Measurements from ENCODE around the gene C3orf49. TPM values are rescaled to one million over a fixed set of nuclear protein-coding genes. Genes with fewer than 3 reads are reported as not detected.
A peak's percentile ranks its signal among the peaks of the same experiment; 100 is the strongest.

Gene C3orf49
- total and polyA plus RNA-seq, 9 of the 15 experiments (the other 6 are each of a cell fraction or from before 2014, with no cell fraction given) = not detected

DNA sequence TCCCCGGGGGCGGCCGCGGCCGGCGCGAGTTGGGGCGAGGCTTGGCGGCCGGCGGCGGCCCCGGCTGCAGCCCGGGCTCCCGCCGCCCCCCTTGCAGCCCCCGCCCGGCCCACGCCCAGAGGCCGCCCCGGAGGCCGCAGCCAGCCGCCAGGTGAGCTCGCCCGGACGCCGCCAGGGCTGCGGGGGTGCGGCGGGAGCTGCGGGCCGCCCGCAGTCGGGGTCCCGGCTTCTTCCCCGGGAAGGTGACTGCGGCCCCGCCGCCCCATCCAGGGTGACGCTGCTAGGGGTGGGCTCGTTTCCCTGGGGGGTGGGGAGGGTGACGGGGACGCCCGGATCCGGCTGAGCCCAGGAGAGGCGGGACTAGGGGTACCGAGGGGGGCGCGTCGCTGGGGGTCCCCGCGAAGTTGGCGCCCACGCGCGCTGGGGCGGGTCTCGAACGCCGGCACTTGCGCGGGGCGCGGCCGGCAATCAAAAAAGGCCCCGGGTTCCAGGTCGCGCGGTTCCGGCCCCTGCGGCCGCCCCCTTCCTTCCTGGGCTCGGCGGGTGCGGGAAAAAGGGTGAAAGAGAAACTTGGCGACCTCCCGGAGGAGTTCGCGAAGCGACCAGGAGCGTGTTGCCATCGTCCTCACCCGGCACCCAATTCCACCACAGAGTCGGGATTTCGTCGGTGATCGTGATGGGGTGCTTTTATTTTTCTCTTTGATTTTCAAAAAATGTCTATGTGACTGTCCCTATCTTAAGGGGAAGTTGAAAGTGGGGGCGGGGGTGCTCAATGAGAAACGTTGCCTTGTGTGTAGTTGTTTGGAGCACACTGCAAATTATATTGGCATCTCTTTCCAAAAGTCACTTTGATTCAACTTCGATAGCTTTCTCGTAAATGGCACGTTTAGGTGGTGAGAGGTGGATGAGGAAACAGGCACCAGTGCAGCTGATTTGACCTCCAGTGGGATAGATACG is 45.2 kb downstream of the C3orf49 start:
- Histone ChIP-seq H3K27me3 (ENCODE audit: control insufficient read depth in 2 of 2, insufficient read depth in 2 of 2, low read length in 2 of 2) (no peaks in the 10 kb centered on the region), H4K20me1 (replicated peaks; ENCODE audit: control insufficient read depth, insufficient read depth, low read length) (no peaks in the 10 kb centered on the region), H3K4me2 (ENCODE audit: insufficient read depth, low read length) (peak overlapping the region; percentile 70), H3K9ac (ENCODE audit: insufficient read depth in 1 of 2, low read depth in 2 of 2, low read length in 2 of 2) (peak overlapping the region; percentile 85 to 94), H3K9me3 (replicated peaks; ENCODE audit: control insufficient read depth, insufficient read depth, low read depth, low read length) (no peaks in the 10 kb centered on the region), H3K79me2 (ENCODE audit: control insufficient read depth, insufficient read depth, low read length) (peaks cover 90% of the 10 kb centered on the region), H3K4me1 (replicated peaks in 1 of 2; ENCODE audit: control insufficient read depth in 2 of 2, insufficient read depth in 2 of 2, low read length in 2 of 2) (peaks cover 4% of the 10 kb centered on the region in 2 experiments; a peak in 4 of 5 replicates), H3K9me1 (ENCODE audit: control insufficient read depth, insufficient read depth, low read length) (no peaks in the 10 kb centered on the region), H3K27ac (ENCODE audit: extremely low read depth, low read depth, low read length) (peak overlapping the region; percentile 88), H2AFZ (ENCODE audit: low read depth, low read length) (peak overlapping the region; percentile 84), H3K4me3 (peak overlapping the region; percentile 73), H3K36me3 (ENCODE audit: control insufficient read depth, insufficient read depth, low read length) (peaks cover 11% of the 10 kb centered on the region; the same call in 2 of the 3 replicates)
- intact Hi-C loops (cut with micrococcal nuclease) = loop anchor here (5.0 to 10.0 kb wide), 3 partner anchors 48 to 153 kb away; partner anchors contain the start of gene SCAANT1
- ATAC-seq (peak; percentile 76), FAIRE-seq (no peak), DNase-seq (ENCODE audit: extremely low read depth in 1 of 4, low spot score in 3 of 4) (peak; percentile 32 to 73 (median 66))
- POLR2A ChIA-PET = interaction anchor here (0.6 to 1.0 kb wide), 2 partner anchors 14 to 46 kb away, joined by 3 to 4 read pairs; no protein-coding TSS in a partner anchor
- WGBS (ENCODE audit: insufficient coverage, low coverage, missing lambda C conversion rate) = under 1% methylated on average over 10 of the region's 93 CpGs
- CTCF ChIA-PET (ENCODE audit: low intra/inter-chr PET ratio) = no interaction called here
- no TSS peak for BruUV-seq (replicated peaks)
- in situ Hi-C loops (cut with MboI) = no loop called here
- no peak for TF ChIP-seq NR2C2 (CRISPR knock-in tag; IDR thresholded peaks at IDR 0.05)
- TF ChIP-seq NR2C2 (tag; IDR thresholded peaks at IDR 0.05) = peak; percentile 85
- TF ChIP-seq CXXC5 (CRISPR knock-in tag; IDR thresholded peaks at IDR 0.05) = 0 out of 2 replicates have a peak, but pooled peaks have one; percentile 24
- TF ChIP-seq NUFIP1 (IDR thresholded peaks at IDR 0.05; ENCODE audit: partially characterized antibody) = no peak
- no peak for TF ChIP-seq BRCA1 (IDR thresholded peaks at IDR 0.05)
- no peak for TF ChIP-seq BRCA1 (CRISPR knock-in tag; IDR thresholded peaks at IDR 0.05)
- TF ChIP-seq YY1 (IDR thresholded peaks at IDR 0.05; ENCODE audit: borderline replicate concordance in 1 of 3, control insufficient read depth in 1 of 3, extremely low read depth in 1 of 3, insufficient read depth in 3 of 3, insufficient read length in 1 of 3, insufficient replicate concordance in 2 of 3, low read depth in 1 of 3, low read length in 2 of 3) = peak in 1 of 3 experiments; percentile 14
- 0 out of 2 replicates have a peak, but pooled peaks have one; percentile 29 for TF ChIP-seq POLR2A (conservative IDR thresholded peaks at IDR 0.05)
- peak; percentile 51; the same call in 1 of the 2 replicates for TF ChIP-seq ZBTB7A (IDR thresholded peaks at IDR 0.05; ENCODE audit: borderline replicate concordance, control insufficient read depth, low read depth, low read length)
- TF ChIP-seq, protein P1, sequence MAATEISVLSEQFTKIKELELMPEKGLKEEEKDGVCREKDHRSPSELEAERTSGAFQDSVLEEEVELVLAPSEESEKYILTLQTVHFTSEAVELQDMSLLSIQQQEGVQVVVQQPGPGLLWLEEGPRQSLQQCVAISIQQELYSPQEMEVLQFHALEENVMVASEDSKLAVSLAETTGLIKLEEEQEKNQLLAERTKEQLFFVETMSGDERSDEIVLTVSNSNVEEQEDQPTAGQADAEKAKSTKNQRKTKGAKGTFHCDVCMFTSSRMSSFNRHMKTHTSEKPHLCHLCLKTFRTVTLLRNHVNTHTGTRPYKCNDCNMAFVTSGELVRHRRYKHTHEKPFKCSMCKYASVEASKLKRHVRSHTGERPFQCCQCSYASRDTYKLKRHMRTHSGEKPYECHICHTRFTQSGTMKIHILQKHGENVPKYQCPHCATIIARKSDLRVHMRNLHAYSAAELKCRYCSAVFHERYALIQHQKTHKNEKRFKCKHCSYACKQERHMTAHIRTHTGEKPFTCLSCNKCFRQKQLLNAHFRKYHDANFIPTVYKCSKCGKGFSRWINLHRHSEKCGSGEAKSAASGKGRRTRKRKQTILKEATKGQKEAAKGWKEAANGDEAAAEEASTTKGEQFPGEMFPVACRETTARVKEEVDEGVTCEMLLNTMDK (IDR thresholded peaks at IDR 0.05; ENCODE audit: borderline replicate concordance, insufficient read depth, low read depth, low read length, poor library complexity, severe bottlenecking) = peak; percentile 3
- peak; percentile 56 for TF ChIP-seq RBBP5 (IDR thresholded peaks at IDR 0.05; ENCODE audit: borderline replicate concordance, insufficient read depth, low read length, poor library complexity, severe bottlenecking)
- TF ChIP-seq EGR1 (conservative IDR thresholded peaks at IDR 0.05) = peak; percentile 47
- TF ChIP-seq NRF1 (conservative IDR thresholded peaks at IDR 0.05 in 1 of 2, IDR thresholded peaks at IDR 0.05 in 1 of 2) = 0 out of 4 replicates have a peak, but pooled peaks have one; percentile 22 to 36

Data from K562 (cell line).